SK-N-SH (cell line): ENCODE data around the gene GALNT13. TPM values are rescaled to one million over a fixed set of nuclear protein-coding genes. Genes with fewer than 3 reads are reported as not detected.
"Not testable (repeated sequence)": the region's sequence is repeated elsewhere in the genome, so short reads cannot be mapped to it uniquely, and the experiment has no call there.

Experiments
- CTCF ChIA-PET: fragments of 300-600, 350-600 bp; formaldehyde crosslinking; extraction: SDS; loops from one replicate; lab custom pipeline; 2021; lab: Yijun Ruan, JAX
- POLR2A ChIA-PET: fragments of 350-600 bp; sonication (Branson Sonifier 250); formaldehyde crosslinking; extraction: SDS; loops from one replicate; lab custom pipeline; 2020; ENCODE audit warnings: antibody characterized with exemption, inconsistent platforms; lab: Yijun Ruan, JAX
- DNase-seq: peaks from one replicate; pipeline ENCODE4 v3.0.0; 2012
- H2AFZ ChIP-seq: fragments of 200-600 bp; sonication (generic); 2 replicates; pipeline ENCODE4 v1.8.1; 2016; ENCODE audit warnings: antibody characterized with exemption, mild to moderate bottlenecking, low read depth
- H3F3A ChIP-seq: fragments of 200-600 bp; sonication (generic); replicated peaks from 2 replicates; pipeline ENCODE3; 2016; ENCODE audit warnings: antibody characterized with exemption, mild to moderate bottlenecking; ENCODE audit not compliant: insufficient read depth
- H3K27ac ChIP-seq, 2 experiments: fragments of 200-500 bp in 1 of 2; fragments of 200-600 bp in 1 of 2; sonication (Bioruptor generic) in 1 of 2; sonication (generic), shearing (Covaris generic) in 1 of 2; 2 replicates each; pipeline versions ENCODE4 v1.5.1 to v1.6.1; 2014 to 2016; ENCODE audit warnings: low read depth in 2 of 2, inconsistent platforms in 1 of 2, low read length in 1 of 2, mild to moderate bottlenecking in 1 of 2, mixed read lengths in 1 of 2
- H3K27me3 ChIP-seq: fragments of 200-600 bp; sonication (generic), shearing (Covaris generic); 2 replicates; pipeline ENCODE4 v1.6.1; 2016; ENCODE audit warnings: mixed run types; ENCODE audit not compliant: insufficient read depth
- H3K36me3 ChIP-seq, 2 experiments: fragments of 200-500 bp in 1 of 2; fragments of 200-600 bp in 1 of 2; sonication (Bioruptor generic) in 1 of 2; sonication (generic) in 1 of 2; replicated peaks in 1 of 2; 2 replicates each; pipeline versions ENCODE3 to v1.5.1; 2014 to 2016; ENCODE audit warnings: low read length in 1 of 2, mild to moderate bottlenecking in 1 of 2; ENCODE audit not compliant: insufficient read depth in 2 of 2, control insufficient read depth in 1 of 2
- H3K4me1 ChIP-seq, 2 experiments: fragments of 200-500 bp in 1 of 2; fragments of 200-600 bp in 1 of 2; sonication (Bioruptor generic) in 1 of 2; sonication (generic), shearing (Covaris generic) in 1 of 2; 2 replicates each; pipeline versions ENCODE4 v1.5.1 to v1.6.1; 2014 to 2016; ENCODE audit warnings: low read depth in 1 of 2, low read length in 1 of 2, mixed run types in 1 of 2; ENCODE audit not compliant: insufficient read depth in 2 of 2, control insufficient read depth in 1 of 2
- H3K4me2 ChIP-seq: fragments of 200-600 bp; sonication (generic), shearing (Covaris generic); 2 replicates; pipeline ENCODE4 v1.6.1; 2017; ENCODE audit warnings: mixed run types
- H3K4me3 ChIP-seq, 2 experiments: fragments of 200-500 bp in 1 of 2; fragments of 200-600 bp in 1 of 2; sonication (Bioruptor generic) in 1 of 2; sonication (generic), shearing (Covaris generic) in 1 of 2; 2 replicates each; pipeline versions ENCODE4 v1.5.1 to v1.8.1; 2014 to 2016; ENCODE audit warnings: low read depth in 2 of 2, inconsistent platforms in 1 of 2, low read length in 1 of 2, mild to moderate bottlenecking in 1 of 2, mixed read lengths in 1 of 2, moderate library complexity in 1 of 2
- H3K79me2 ChIP-seq: fragments of 200-600 bp; sonication (generic); 2 replicates; pipeline ENCODE4 v1.8.1; 2017; ENCODE audit warnings: mild to moderate bottlenecking; ENCODE audit not compliant: insufficient read depth
- H3K9ac ChIP-seq: fragments of 200-600 bp; sonication (generic); 2 replicates; pipeline ENCODE4 v1.6.1; 2017; ENCODE audit warnings: mixed run types
- H3K9me2 ChIP-seq: fragments of 200-600 bp; sonication (generic); 2 replicates; pipeline ENCODE4 v1.6.1; 2017; ENCODE audit warnings: mixed run types
- H3K9me3 ChIP-seq: fragments of 200-600 bp; sonication (generic); 2 replicates; pipeline ENCODE4 v1.6.1; 2017; ENCODE audit warnings: mixed run types, mild to moderate bottlenecking, moderate library complexity
- H4K20me1 ChIP-seq: fragments of 200-600 bp; sonication (generic); 2 replicates; pipeline ENCODE4 v1.6.1; 2017; ENCODE audit warnings: mild to moderate bottlenecking, mixed run types; ENCODE audit not compliant: insufficient read depth
- EP300 ChIP-seq, 2 experiments: IDR thresholded peaks; 2 replicates each; pipeline versions ENCODE4 v1.4.0 to v1.6.1; 2012; ENCODE audit warnings: borderline replicate concordance in 1 of 2, low read depth in 1 of 2, low read length in 1 of 2
- GATA2 ChIP-seq: sonication (generic); formaldehyde crosslinking; IDR thresholded peaks from 2 replicates; pipeline ENCODE4 v1.5.0; 2020; ENCODE audit warnings: mild to moderate bottlenecking, missing genetic modification reagents
- MEF2A ChIP-seq: IDR thresholded peaks from 2 replicates; pipeline ENCODE4 v1.4.0; 2012; ENCODE audit warnings: low read depth, borderline replicate concordance
- NRF1 ChIP-seq: IDR thresholded peaks from 2 replicates; pipeline ENCODE4 v1.6.1; 2012; ENCODE audit warnings: low read depth, mild to moderate bottlenecking, low read length
- RAD21 ChIP-seq: IDR thresholded peaks from 2 replicates; pipeline ENCODE4 v1.6.1; 2012; ENCODE audit warnings: mild to moderate bottlenecking, low read length
- RFX5 ChIP-seq: IDR thresholded peaks from 2 replicates; pipeline ENCODE4 v1.6.1; 2012; ENCODE audit warnings: mild to moderate bottlenecking, improper control_type of control experiment, low read length
- SMC3 ChIP-seq: IDR thresholded peaks from 2 replicates; pipeline ENCODE4 v1.6.1; 2012; ENCODE audit warnings: low read depth, low read length, improper control_type of control experiment
- TCF12 ChIP-seq: IDR thresholded peaks from 2 replicates; pipeline ENCODE4 v1.4.0; 2012
- whole genome bisulfite sequencing: methylation state at CpG from one replicate; pipeline ENCODE4 v1.1.6; 2017; ENCODE audit warnings: low lambda C conversion rate; 5-methylcytosine and 5-hydroxymethylcytosine counted together
- polyA plus RNA-seq, 3 experiments: library from polyadenylated mRNA; depleted of rRNA; stranded (reverse); fragments of >200 nt; gene quantifications; 2 replicates each; pipeline ENCODE4 v1.2.3, GENCODE V29; 2012
- TF ChIP-seq, protein P1 (sequence below): fragments of 200-600 bp; sonication (generic); IDR thresholded peaks from 2 replicates; pipeline ENCODE4 v1.6.1; 2017; ENCODE audit warnings: antibody characterized with exemption, mild to moderate bottlenecking, moderate library complexity
- TF ChIP-seq, protein P2 (sequence below): IDR thresholded peaks from 2 replicates; pipeline ENCODE4; 2012
- TF ChIP-seq, protein P3 (sequence below): fragments of 150-350 bp; IDR thresholded peaks from 2 replicates; pipeline ENCODE4 v1.6.1; 2017; ENCODE audit warnings: antibody characterized with exemption, low read length, low read depth, borderline replicate concordance

GALNT13 gene
- polyA plus RNA-seq, 1 of the 3 experiments (the other 2 are of a cell fraction), result 0.33 TPM

DNA sequence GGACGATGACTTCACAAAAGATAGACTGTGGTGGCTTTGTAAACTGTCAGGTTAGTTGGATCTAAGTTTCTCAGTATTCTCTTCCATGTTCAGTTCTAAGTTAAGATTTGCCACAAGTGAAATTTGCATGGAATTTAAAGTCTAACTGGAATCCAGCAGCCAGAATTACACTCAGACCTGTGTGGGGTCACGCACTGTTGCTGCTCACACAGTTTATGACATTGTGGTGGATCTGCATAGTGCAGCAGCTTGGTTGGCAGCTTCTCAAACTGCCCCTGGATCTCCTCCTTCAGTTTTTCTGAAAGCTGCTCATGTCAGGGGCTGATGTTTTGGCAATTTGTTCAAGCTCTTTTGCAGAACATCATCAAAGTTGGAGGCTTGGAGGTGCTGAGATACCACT, 598.7 kb downstream of the GALNT13 start (continued):
- no peak for TF ChIP-seq RFX5

DNA sequence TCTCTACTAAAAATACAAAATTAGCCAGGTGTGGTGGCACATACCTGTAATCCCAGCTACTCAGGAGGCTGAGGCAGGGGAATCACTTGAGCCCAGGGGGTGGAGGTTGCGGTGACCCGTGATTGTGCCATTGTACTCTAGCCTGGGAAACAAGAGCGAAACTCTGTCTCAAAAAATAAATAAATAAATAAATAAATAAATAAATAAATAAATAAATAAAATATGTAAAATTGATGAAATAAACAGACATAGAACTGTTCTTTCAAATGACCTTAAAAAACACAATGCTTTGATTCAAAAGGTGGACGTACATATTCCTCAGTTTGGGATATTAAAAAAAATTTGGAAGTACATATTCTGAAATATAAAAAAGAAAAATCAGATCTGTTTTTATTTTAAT, 599.8 kb downstream of the GALNT13 start:
- H3K9ac ChIP-seq, DNase-seq, H3K27me3 ChIP-seq, H4K20me1 ChIP-seq, H3F3A ChIP-seq, H3K9me2 ChIP-seq, H3K36me3 ChIP-seq, POLR2A ChIA-PET, H3K4me3 ChIP-seq, H3K4me2 ChIP-seq, H3K9me3 ChIP-seq, H3K27ac ChIP-seq, H2AFZ ChIP-seq, H3K4me1 ChIP-seq, CTCF ChIA-PET, H3K79me2 ChIP-seq: not testable (repeated sequence)
- WGBS, result 69% methylated on average over 4 of the region's 4 CpGs

DNA sequence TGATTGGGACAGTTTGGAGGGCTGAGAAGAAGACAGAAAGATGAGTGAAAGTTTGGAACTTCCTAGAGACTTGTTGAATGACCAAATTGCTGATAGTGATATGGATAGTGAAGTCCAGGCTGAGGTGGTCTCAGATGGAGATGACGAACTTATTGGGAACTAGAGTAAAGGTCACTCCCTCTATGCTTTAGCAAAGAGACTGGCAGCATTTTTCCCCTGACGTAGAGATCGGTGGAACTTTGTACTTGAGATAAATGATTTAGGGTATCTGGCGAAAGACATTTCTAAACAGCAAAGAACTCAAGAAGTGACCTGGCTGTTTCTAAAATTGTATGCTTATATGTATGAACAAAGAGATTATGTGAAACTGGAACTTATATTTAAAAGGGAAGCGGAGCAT, 605.6 kb downstream of the GALNT13 start:
- no peak for DNase-seq
- Histone ChIP-seq H3K36me3 (no peaks in the 10 kb centered on the region), H3K9me3 (no peaks in the 10 kb centered on the region), H3K9me2 (no peaks in the 10 kb centered on the region), H3K4me2 (no peak overlapping the region), H3F3A (no peaks in the 10 kb centered on the region), H3K79me2 (no peaks in the 10 kb centered on the region), H3K4me1 (no peaks in the 10 kb centered on the region), H3K4me3 (no peak overlapping the region), H3K27ac (no peak overlapping the region), H3K27me3 (no peaks in the 10 kb centered on the region), H3K9ac (no peak overlapping the region), H2AFZ (no peak overlapping the region), H4K20me1 (no peaks in the 10 kb centered on the region)
- WGBS, result 50% methylated on average over 5 of the region's 5 CpGs
- TF ChIP-seq MEF2A (no peak), TCF12 (no peak), EP300 (IDR thresholded peaks at IDR 0.05; ENCODE audit: borderline replicate concordance in 1 of 2, low read depth in 1 of 2, low read length in 1 of 2) (no peak), RFX5 (no peak), NRF1 (no peak), SMC3 (no peak), GATA2 (no peak), RAD21 (no peak)
- TF ChIP-seq, protein P1, sequence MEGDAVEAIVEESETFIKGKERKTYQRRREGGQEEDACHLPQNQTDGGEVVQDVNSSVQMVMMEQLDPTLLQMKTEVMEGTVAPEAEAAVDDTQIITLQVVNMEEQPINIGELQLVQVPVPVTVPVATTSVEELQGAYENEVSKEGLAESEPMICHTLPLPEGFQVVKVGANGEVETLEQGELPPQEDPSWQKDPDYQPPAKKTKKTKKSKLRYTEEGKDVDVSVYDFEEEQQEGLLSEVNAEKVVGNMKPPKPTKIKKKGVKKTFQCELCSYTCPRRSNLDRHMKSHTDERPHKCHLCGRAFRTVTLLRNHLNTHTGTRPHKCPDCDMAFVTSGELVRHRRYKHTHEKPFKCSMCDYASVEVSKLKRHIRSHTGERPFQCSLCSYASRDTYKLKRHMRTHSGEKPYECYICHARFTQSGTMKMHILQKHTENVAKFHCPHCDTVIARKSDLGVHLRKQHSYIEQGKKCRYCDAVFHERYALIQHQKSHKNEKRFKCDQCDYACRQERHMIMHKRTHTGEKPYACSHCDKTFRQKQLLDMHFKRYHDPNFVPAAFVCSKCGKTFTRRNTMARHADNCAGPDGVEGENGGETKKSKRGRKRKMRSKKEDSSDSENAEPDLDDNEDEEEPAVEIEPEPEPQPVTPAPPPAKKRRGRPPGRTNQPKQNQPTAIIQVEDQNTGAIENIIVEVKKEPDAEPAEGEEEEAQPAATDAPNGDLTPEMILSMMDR, result no peak
- TF ChIP-seq, protein P2, sequence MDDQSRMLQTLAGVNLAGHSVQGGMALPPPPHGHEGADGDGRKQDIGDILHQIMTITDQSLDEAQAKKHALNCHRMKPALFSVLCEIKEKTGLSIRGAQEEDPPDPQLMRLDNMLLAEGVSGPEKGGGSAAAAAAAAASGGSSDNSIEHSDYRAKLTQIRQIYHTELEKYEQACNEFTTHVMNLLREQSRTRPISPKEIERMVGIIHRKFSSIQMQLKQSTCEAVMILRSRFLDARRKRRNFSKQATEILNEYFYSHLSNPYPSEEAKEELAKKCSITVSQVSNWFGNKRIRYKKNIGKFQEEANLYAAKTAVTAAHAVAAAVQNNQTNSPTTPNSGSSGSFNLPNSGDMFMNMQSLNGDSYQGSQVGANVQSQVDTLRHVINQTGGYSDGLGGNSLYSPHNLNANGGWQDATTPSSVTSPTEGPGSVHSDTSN, result no peak
- TF ChIP-seq, protein P3, sequence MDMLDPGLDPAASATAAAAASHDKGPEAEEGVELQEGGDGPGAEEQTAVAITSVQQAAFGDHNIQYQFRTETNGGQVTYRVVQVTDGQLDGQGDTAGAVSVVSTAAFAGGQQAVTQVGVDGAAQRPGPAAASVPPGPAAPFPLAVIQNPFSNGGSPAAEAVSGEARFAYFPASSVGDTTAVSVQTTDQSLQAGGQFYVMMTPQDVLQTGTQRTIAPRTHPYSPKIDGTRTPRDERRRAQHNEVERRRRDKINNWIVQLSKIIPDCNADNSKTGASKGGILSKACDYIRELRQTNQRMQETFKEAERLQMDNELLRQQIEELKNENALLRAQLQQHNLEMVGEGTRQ, result no peak
- ChIA-PET CTCF (no interaction called here), POLR2A (no interaction called here)
